Kidney (tissue), 14 donors: Measurements from ENCODE around the gene PLA2G6. TPM values are rescaled to one million over a fixed set of nuclear protein-coding genes. Genes with fewer than 3 reads are reported as not detected.
A peak's percentile ranks its signal among the peaks of the same experiment; 100 is the strongest.

Source experiments
- DNase-seq, 5 donors: peaks; one replicate each; pipeline ENCODE4 v3.0.0-alpha.2; 2013 to 2020
- FAIRE-seq: peaks from 2 replicates; lab custom pipeline; 2012; peaks lifted over from hg19 to GRCh38; lab: Jason Lieb, UNC
- H3K27ac ChIP-seq, 2 donors: one replicate each; pipeline ENCODE4 v1.7.0; 2013; ENCODE audit warnings: low read depth in 2 of 2, low read length in 2 of 2, inconsistent platforms in 1 of 2
- H3K27me3 ChIP-seq: one replicate; pipeline ENCODE4 v1.7.1; 2013; ENCODE audit warnings: low read length, inconsistent platforms; ENCODE audit not compliant: control insufficient read depth, insufficient read depth
- H3K36me3 ChIP-seq, 3 donors: one replicate each; pipeline versions ENCODE4 v1.7.0 to v1.7.1; 2013; ENCODE audit warnings: low read length in 3 of 3, control low read depth in 1 of 3, inconsistent platforms in 1 of 3; ENCODE audit not compliant: insufficient read depth in 3 of 3, control insufficient read depth in 2 of 3
- H3K4me1 ChIP-seq, 3 donors: one replicate each; pipeline versions ENCODE4 v1.7.0 to v1.7.1; 2013; ENCODE audit warnings: low read length in 3 of 3, inconsistent platforms in 1 of 3, low read depth in 1 of 3; ENCODE audit not compliant: control insufficient read depth in 2 of 3, insufficient read depth in 2 of 3
- H3K4me3 ChIP-seq, 3 donors: one replicate each; pipeline versions ENCODE4 v1.7.0 to v1.8.1; 2013; ENCODE audit warnings: low read length in 3 of 3, control low read depth in 1 of 3, inconsistent platforms in 1 of 3
- H3K9ac ChIP-seq, 3 donors: one replicate each; pipeline versions ENCODE4 v1.7.0 to v1.7.1; 2013; ENCODE audit warnings: low read length in 3 of 3, control low read depth in 1 of 3, inconsistent platforms in 1 of 3
- H3K9me3 ChIP-seq, 3 donors: one replicate each; pipeline versions ENCODE4 v1.7.0 to v1.7.1; 2013; ENCODE audit warnings: low read length in 3 of 3, control low read depth in 1 of 3, inconsistent platforms in 1 of 3; ENCODE audit not compliant: control insufficient read depth in 2 of 3, insufficient read depth in 1 of 3
- intact Hi-C: fragments of 100-400 bp; cut with DNase I; formaldehyde crosslinking; loops from one replicate; pipeline ENCODE4 v1.11.1; 2022
- polyA plus RNA-seq: library from polyadenylated mRNA; stranded (reverse); fragments of 350-450 nt; fragmentation: Illumina TruSeq; extraction: RNeasy Lipid Tissue Mini Kit (QIAGEN cat#74804); gene quantifications from one replicate; pipeline ENCODE4 v1.2.3, GENCODE V29; 2014; ENCODE audit warnings: low read depth, low replicate concordance; ENCODE audit not compliant: insufficient read depth
- total RNA-seq: library from RNA; stranded (reverse); fragmentation: NEBNext Ultra II Directional; extraction: Animal tissue kit (Norgen Biotek cat#: 25700); gene quantifications from one replicate; pipeline ENCODE4 v1.2.1, GENCODE V29; 2021
- TF ChIP-seq, protein P1 (sequence below): IDR thresholded peaks from 3 replicates; pipeline ENCODE4 v1.5.1; 2012; ENCODE audit warnings: mild to moderate bottlenecking, moderate library complexity, borderline replicate concordance; ENCODE audit not compliant: insufficient read depth; ENCODE audit errors: extremely low read depth
- donor health status: control.
- donor health status: control.
- donor health status: control.
- donor health status: control.
- donor health status: control.
- donor health status: DM: yes; HTN: yes; CAD: no.
- donor health status: Normal renal cell carcinoma (clear cell type).

Gene PLA2G6
- total and polyA plus RNA-seq, 2 donors from 2014 or later: 26.6 to 61.6 TPM

DNA sequence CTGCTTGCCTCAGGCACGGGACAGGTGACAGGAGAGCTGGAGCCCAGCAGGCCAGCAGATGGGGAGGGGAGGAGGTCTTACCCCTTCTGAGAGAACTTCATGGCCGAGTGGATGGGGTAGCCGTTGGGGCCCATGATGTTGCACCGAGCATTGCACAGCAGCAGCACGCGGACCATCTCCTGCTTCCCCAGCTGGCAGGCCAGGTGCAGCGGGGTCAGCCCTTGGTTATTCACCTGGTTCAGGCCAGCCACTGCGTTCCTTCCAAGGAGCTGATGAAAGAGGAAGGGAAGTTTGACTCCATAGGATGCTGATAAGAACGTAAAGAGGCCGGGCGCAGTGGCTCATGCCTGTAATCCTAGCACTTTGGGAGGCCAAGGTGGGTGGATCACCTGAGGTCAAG, 41.7 kb downstream of the PLA2G6 start:
- H3K9ac ChIP-seq: no peak overlapping the region
- no peak overlapping the region for H3K4me3 ChIP-seq
- H3K27ac ChIP-seq: no peak overlapping the region
- H3K4me1 ChIP-seq: no peaks in the 10 kb centered on the region
- H3K27me3 ChIP-seq: no peaks in the 10 kb centered on the region
- intact Hi-C loops: no loop called here
- peaks cover 0 to 7% (median 5%) of the 10 kb centered on the region in 3 donors for H3K36me3 ChIP-seq
- FAIRE-seq (no peak), DNase-seq (peak in 1 of 5 donors; percentile 55)
- no peaks in the 10 kb centered on the region for H3K9me3 ChIP-seq
- TF ChIP-seq, protein P1, sequence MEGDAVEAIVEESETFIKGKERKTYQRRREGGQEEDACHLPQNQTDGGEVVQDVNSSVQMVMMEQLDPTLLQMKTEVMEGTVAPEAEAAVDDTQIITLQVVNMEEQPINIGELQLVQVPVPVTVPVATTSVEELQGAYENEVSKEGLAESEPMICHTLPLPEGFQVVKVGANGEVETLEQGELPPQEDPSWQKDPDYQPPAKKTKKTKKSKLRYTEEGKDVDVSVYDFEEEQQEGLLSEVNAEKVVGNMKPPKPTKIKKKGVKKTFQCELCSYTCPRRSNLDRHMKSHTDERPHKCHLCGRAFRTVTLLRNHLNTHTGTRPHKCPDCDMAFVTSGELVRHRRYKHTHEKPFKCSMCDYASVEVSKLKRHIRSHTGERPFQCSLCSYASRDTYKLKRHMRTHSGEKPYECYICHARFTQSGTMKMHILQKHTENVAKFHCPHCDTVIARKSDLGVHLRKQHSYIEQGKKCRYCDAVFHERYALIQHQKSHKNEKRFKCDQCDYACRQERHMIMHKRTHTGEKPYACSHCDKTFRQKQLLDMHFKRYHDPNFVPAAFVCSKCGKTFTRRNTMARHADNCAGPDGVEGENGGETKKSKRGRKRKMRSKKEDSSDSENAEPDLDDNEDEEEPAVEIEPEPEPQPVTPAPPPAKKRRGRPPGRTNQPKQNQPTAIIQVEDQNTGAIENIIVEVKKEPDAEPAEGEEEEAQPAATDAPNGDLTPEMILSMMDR: no peak

DNA sequence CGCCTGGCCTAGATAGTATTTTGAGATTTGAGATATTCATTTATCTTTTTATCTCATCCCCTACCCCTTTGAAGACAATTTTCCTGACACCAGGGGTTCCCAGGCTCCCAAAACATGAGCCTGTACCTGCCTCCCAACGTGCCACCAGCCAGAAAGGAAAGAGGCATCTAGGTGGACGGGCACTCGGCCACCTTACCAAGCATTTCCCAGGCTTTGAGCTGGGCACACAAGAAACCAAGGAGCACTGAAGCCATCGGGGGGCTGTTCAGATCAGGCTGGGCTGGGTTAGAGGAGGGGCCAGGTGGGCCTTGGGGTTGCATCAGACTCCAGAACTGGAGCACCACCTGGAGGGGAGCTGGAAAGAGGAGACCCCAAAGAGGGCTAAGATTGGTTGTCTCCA, 42.7 kb downstream of the PLA2G6 start:
- intact Hi-C loops: no loop called here
- no peak overlapping the region for H3K9ac ChIP-seq
- no peak overlapping the region for H3K27ac ChIP-seq
- peaks cover 0 to 7% (median 5%) of the 10 kb centered on the region in 3 donors for H3K36me3 ChIP-seq
- DNase-seq: peak in 1 of 5 donors; percentile 12
- no peaks in the 10 kb centered on the region for H3K9me3 ChIP-seq
- H3K4me1 ChIP-seq: no peaks in the 10 kb centered on the region
- FAIRE-seq: no peak
- no peaks in the 10 kb centered on the region for H3K27me3 ChIP-seq
- TF ChIP-seq, protein P1: no peak
- no peak overlapping the region for H3K4me3 ChIP-seq

DNA sequence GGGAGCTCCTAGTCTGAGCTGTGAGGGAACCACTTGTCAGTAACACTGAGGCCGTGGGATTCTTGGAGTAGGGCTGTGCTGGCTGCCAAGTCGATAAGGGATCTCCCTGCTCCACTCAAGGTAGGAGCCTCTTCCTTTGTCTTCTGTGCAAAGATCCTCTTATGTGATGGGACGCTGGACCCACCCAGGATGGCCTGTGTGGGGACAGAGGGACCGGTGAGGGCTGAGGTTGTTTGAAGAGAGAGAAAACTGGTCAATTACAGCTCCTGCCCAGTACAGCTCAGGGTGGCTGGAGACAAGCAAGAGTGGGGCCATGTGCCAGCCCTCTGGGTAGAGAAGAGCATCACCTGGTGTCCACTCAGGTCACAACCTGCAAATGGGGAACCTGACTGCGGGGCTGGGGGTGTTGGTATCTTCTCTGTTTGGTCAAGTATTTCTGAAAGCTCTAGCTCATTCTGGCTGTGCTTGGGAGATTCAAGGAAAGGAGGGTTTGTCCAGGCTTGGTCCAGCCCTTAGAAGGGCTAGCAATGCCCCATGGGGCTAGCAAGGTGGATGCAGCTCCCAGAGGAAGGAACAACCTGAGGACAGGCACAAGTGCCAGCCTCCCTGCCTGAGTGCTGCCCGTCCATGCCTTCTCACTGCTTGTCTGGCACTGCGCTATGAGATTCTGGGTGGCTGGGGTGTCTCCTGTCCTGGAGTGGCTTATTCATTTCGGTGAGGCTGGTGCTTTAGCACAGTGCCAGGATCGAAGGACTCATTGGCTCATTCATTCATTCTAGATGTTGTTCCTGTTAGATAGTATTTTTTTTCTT, 43.5 kb downstream of the PLA2G6 start:
- Histone ChIP-seq H3K9ac (no peak overlapping the region), H3K9me3 (no peaks in the 10 kb centered on the region), H3K4me3 (no peak overlapping the region), H3K36me3 (peaks cover 0 to 7% (median 7%) of the 10 kb centered on the region in 3 donors), H3K27ac (no peak overlapping the region), H3K4me1 (no peaks in the 10 kb centered on the region), H3K27me3 (no peaks in the 10 kb centered on the region)
- intact Hi-C loops: no loop called here
- DNase-seq (peak in 1 of 5 donors; percentile 33), FAIRE-seq (no peak)
- TF ChIP-seq, protein P1: no peak
